Forelimb muscle (tissue), 1 donor: ENCODE data around the gene CEACAM7. TPM values are rescaled to one million over a fixed set of nuclear protein-coding genes. Genes with fewer than 3 reads are reported as not detected.
"Not testable (repeated sequence)": the region's sequence is repeated elsewhere in the genome, so short reads cannot be mapped to it uniquely, and the experiment has no call there.

Experiments
- DNase-seq: peaks from one replicate; pipeline ENCODE4 v3.0.0-alpha.2; 2013; ENCODE audit warnings: low read depth
- polyA plus RNA-seq: library from polyadenylated mRNA; unstranded; fragments of 120-200 nt; gene quantifications from one replicate; pipeline ENCODE4 v1.2.1, GENCODE V29; 2013; ENCODE audit not compliant: insufficient read length

CEACAM7 gene
- polyA plus RNA-seq, 1 donor, result not detected

- not testable (repeated sequence) for DNase-seq
Measured at GRCh38 chr19:41656756-41657155, 31.3 kb downstream of the CEACAM7 start.

GRCh38 chr19:41652250-41652649 lies 35.8 kb downstream of the CEACAM7 start:
- no peak for DNase-seq

- DNase-seq, result no peak
Measured at GRCh38 chr19:41649827-41650226, 38.2 kb downstream of the CEACAM7 start.

GRCh38 chr19:41646589-41647204 lies 41.4 kb downstream of the CEACAM7 start:
- DNase-seq, result no peak

GRCh38 chr19:41641879-41642485 lies 46.1 kb downstream of the CEACAM7 start:
- no peak for DNase-seq

GRCh38 chr19:41638641-41639081 lies 49.4 kb downstream of the CEACAM7 start:
- no peak for DNase-seq

GRCh38 chr19:41637484-41637883 lies 50.6 kb downstream of the CEACAM7 start:
- DNase-seq, result no peak

GRCh38 chr19:41627966-41628675 lies 59.9 kb downstream of the CEACAM7 start:
- no peak for DNase-seq

GRCh38 chr19:41626877-41627276 lies 61.2 kb downstream of the CEACAM7 start, which contains the start of gene CEACAM4:
TSS of gene CEACAM4 (minus strand) at chr19:41627074. CDS start at chr19:41626963, 111 bp downstream.
- DNase-seq, result no peak

- DNase-seq, result no peak
Measured at GRCh38 chr19:41626278-41626677, 61.8 kb downstream of the CEACAM7 start.

GRCh38 chr19:41624937-41625336 lies 63.1 kb downstream of the CEACAM7 start:
- no peak for DNase-seq

- no peak for DNase-seq
Measured at GRCh38 chr19:41624515-41624914, 63.6 kb downstream of the CEACAM7 start.

- DNase-seq, result no peak
Measured at GRCh38 chr19:41623360-41623759, 64.7 kb downstream of the CEACAM7 start.

Other genes with a start within 250 kb of the CEACAM7 start
- gene DMAC2, start 248.4 kb downstream of the CEACAM7 start, polyA plus RNA-seq, result 42.9 TPM
- 0.19 TPM for gene ERICH4, start 245.1 kb downstream of the CEACAM7 start, polyA plus RNA-seq
- gene CEACAM21, start 112.1 kb downstream of the CEACAM7 start, polyA plus RNA-seq, result 0.82 TPM
- 0.16 TPM for gene CEACAM4, start 61.2 kb downstream of the CEACAM7 start, polyA plus RNA-seq
- gene CEACAM5, start 20.4 kb upstream of the CEACAM7 start, polyA plus RNA-seq, result not detected
- gene CEACAM6, start 67.3 kb upstream of the CEACAM7 start, polyA plus RNA-seq, result 0.23 TPM
- not detected for gene CEACAM3, start 108.3 kb upstream of the CEACAM7 start, polyA plus RNA-seq
- gene LYPD4, start 156.4 kb upstream of the CEACAM7 start, polyA plus RNA-seq, result not detected
- gene DMRTC2, start 156.8 kb upstream of the CEACAM7 start, polyA plus RNA-seq, result not detected
- gene RPS19, start 172.0 kb upstream of the CEACAM7 start, polyA plus RNA-seq, result 2,505 TPM
- 0.73 TPM for gene CD79A, start 189.0 kb upstream of the CEACAM7 start, polyA plus RNA-seq
- gene ARHGEF1, start 194.9 kb upstream of the CEACAM7 start, polyA plus RNA-seq, result 34.3 TPM
- 0.11 TPM for gene ERFL, start 240.2 kb upstream of the CEACAM7 start, polyA plus RNA-seq